K562 (cell line): Measurements from ENCODE around the gene OSGIN1. TPM values are rescaled to one million over a fixed set of nuclear protein-coding genes. Genes with fewer than 3 reads are reported as not detected.

Experiments used
- ATAC-seq: fragments of 200-7000 bp; cut with Tn5 transposase; 3 replicates; pipeline ENCODE4 v1.9.1; 2020; ENCODE audit warnings: moderate library complexity
- BruUV-seq: library from RNA; stranded (reverse); fragments of 400-500 nt; replicated peaks from 2 replicates; lab custom pipeline; 2021; lab: Mats Ljungman, UMichigan
- CTCF ChIA-PET: fragments of 300-600 bp; formaldehyde crosslinking; extraction: SDS; loops from one replicate; lab custom pipeline; 2021; ENCODE audit warnings: low intra/inter-chr PET ratio; lab: Yijun Ruan, JAX
- POLR2A ChIA-PET: fragments of 300-600, 350-650 bp; sonication (Branson Sonifier 250); formaldehyde crosslinking; extraction: SDS; loops from one replicate; lab custom pipeline; 2021; ENCODE audit warnings: antibody characterized with exemption, inconsistent platforms; lab: Yijun Ruan, JAX
- DNase-seq, 4 experiments: peaks; one replicate each; pipeline versions ENCODE4 v3.0.0 to v3.0.0-alpha.2; 2011 to 2018; ENCODE audit warnings: low spot score in 3 of 4, mixed read lengths in 3 of 4; ENCODE audit errors: extremely low read depth in 1 of 4
- FAIRE-seq: peaks from 2 replicates; lab custom pipeline; 2011; peaks lifted over from hg19 to GRCh38; lab: Jason Lieb, UNC
- H2AFZ ChIP-seq: 2 replicates; pipeline ENCODE4 v1.6.0; 2011; ENCODE audit warnings: low read depth, low read length, control low read depth, inconsistent platforms
- H3K27ac ChIP-seq: fragments of 200-600 bp; 3 replicates; pipeline ENCODE4 v1.8.0; 2011; ENCODE audit warnings: low read depth, mild to moderate bottlenecking, control low read depth, inconsistent platforms, low read length, moderate library complexity, mixed read lengths; ENCODE audit errors: extremely low read depth
- H3K27me3 ChIP-seq, 2 experiments: fragments of 300-600 bp in 1 of 2; 2 replicates in 1 of 2; 3 replicates in 1 of 2; pipeline versions ENCODE4 v1.6.0 to v1.8.0; 2011; ENCODE audit warnings: inconsistent platforms in 2 of 2, low read length in 2 of 2, mild to moderate bottlenecking in 1 of 2, mixed read lengths in 1 of 2, moderate library complexity in 1 of 2; ENCODE audit not compliant: control insufficient read depth in 2 of 2, insufficient read depth in 2 of 2
- H3K36me3 ChIP-seq: fragments of 300-600 bp; 3 replicates; pipeline ENCODE4 v1.8.0; 2011; ENCODE audit warnings: mild to moderate bottlenecking, low read length, inconsistent platforms; ENCODE audit not compliant: control insufficient read depth, insufficient read depth
- H3K4me1 ChIP-seq, 2 experiments: fragments of 200-600 bp in 1 of 2; replicated peaks in 1 of 2; 2 replicates in 1 of 2; 3 replicates in 1 of 2; pipeline versions ENCODE4 v1.5.1 to v1.8.0; 2011; ENCODE audit warnings: inconsistent platforms in 2 of 2, low read length in 2 of 2, mild to moderate bottlenecking in 1 of 2, mixed read lengths in 1 of 2, moderate library complexity in 1 of 2; ENCODE audit not compliant: control insufficient read depth in 2 of 2, insufficient read depth in 2 of 2
- H3K4me2 ChIP-seq: 2 replicates; pipeline ENCODE4 v1.6.1; 2011; ENCODE audit warnings: low read length, control low read depth, inconsistent platforms, mixed read lengths; ENCODE audit not compliant: insufficient read depth
- H3K4me3 ChIP-seq: fragments of 200-600 bp; sonication (generic), shearing (Covaris generic); 2 replicates; pipeline ENCODE4 v1.5.1; 2016; ENCODE audit warnings: control low read depth, inconsistent platforms
- H3K79me2 ChIP-seq: fragments of 200-600 bp; 3 replicates; pipeline ENCODE4 v1.8.0; 2011; ENCODE audit warnings: low read length, inconsistent platforms; ENCODE audit not compliant: control insufficient read depth, insufficient read depth
- H3K9ac ChIP-seq, 2 experiments: 2 replicates each; pipeline versions ENCODE4 v1.6.0 to v1.6.1; 2011; ENCODE audit warnings: low read depth in 2 of 2, low read length in 2 of 2, control low read depth in 1 of 2, inconsistent platforms in 1 of 2, mild to moderate bottlenecking in 1 of 2, mixed read lengths in 1 of 2; ENCODE audit not compliant: insufficient read depth in 1 of 2
- H3K9me1 ChIP-seq: one replicate; pipeline ENCODE4 v1.6.0; 2011; ENCODE audit warnings: inconsistent platforms, mild to moderate bottlenecking, low read length, moderate library complexity; ENCODE audit not compliant: control insufficient read depth, insufficient read depth
- H3K9me3 ChIP-seq: replicated peaks from 2 replicates; pipeline ENCODE4 v1.5.1; 2011; ENCODE audit warnings: low read depth, low read length, inconsistent platforms; ENCODE audit not compliant: control insufficient read depth, insufficient read depth
- H4K20me1 ChIP-seq: replicated peaks from 2 replicates; pipeline ENCODE4 v1.6.1; 2011; ENCODE audit warnings: low read length, inconsistent platforms, mixed read lengths; ENCODE audit not compliant: control insufficient read depth, insufficient read depth
- GTF2E2 ChIP-seq: fragments of 200-800 bp; sonication (Bioruptor generic); IDR thresholded peaks from 2 replicates; pipeline ENCODE4 v1.6.1; 2016; ENCODE audit warnings: missing genetic modification characterization, missing compliant biosample characterization
- HINFP ChIP-seq: fragments of 450-650 bp; conservative IDR thresholded peaks from 2 replicates; pipeline ENCODE4 v1.6.1; 2016; ENCODE audit warnings: missing genetic modification characterization, low read depth, mild to moderate bottlenecking, control low read depth, missing compliant biosample characterization
- WGBS: fragments of 100-300 bp; shearing (Covaris generic); methylation state at CpG from one replicate; pipeline ENCODE4 v1.1.6; 2016; ENCODE audit warnings: low coverage, mixed read lengths; ENCODE audit not compliant: insufficient coverage; ENCODE audit errors: missing lambda C conversion rate; 5-methylcytosine and 5-hydroxymethylcytosine counted together
- in situ Hi-C: fragments of 300-500 bp; cut with MboI; formaldehyde crosslinking; loops from 4 replicates; pipeline ENCODE4 v1.15.0; 2018; ENCODE audit warnings: inconsistent platforms, mixed read lengths
- intact Hi-C: fragments of 100-400 bp; cut with micrococcal nuclease; formaldehyde crosslinking; loops from 2 replicates; pipeline ENCODE4 v1.14.2; 2022
- polyA plus RNA-seq, 8 experiments: library from polyadenylated mRNA; depleted of rRNA in 4 of 8; stranded (reverse) in 5 of 8; unstranded in 3 of 8; fragments of >200 nt; fragmentation: Nextera tagmentation in 2 of 8; fragmentation: Illumina TruSeq in 1 of 8; extraction: Ambion mirVana in 2 of 8; extraction: Trizol in 1 of 8; gene quantifications; 2 replicates each; pipeline versions ENCODE4 v1.2.1 to v1.2.3, GENCODE V29; 2011 to 2014; ENCODE audit warnings: inconsistent platforms in 1 of 8, missing spikeins in 1 of 8
- total RNA-seq, 7 experiments: library from RNA; depleted of rRNA in 6 of 7; stranded (reverse); fragments of >200 nt in 6 of 7; fragmentation: Illumina TruSeq in 2 of 7; extraction: Trizol in 2 of 7; gene quantifications; 2 replicates each; pipeline versions ENCODE4 v1.2.1 to v1.2.3, GENCODE V29; 2011 to 2021; ENCODE audit warnings: low replicate concordance in 1 of 7

Gene OSGIN1
- total and polyA plus RNA-seq, 9 of the 15 experiments (the other 6 are each of a cell fraction or from before 2014, with no cell fraction given): 0.03 to 3.6 (median 1.6) TPM

- intact Hi-C loops (no loop called here), in situ Hi-C loops (loop anchor here (10.0 kb wide), 1 partner anchor 68 kb away; the partner anchor contains the start of gene SLC38A8)
- TF ChIP-seq GTF2E2 (tag): no peak
- no peak for TF ChIP-seq HINFP
- FAIRE-seq: no peak
- Histone ChIP-seq H3K9me3 (peaks cover 4% of the 10 kb centered on the region; the same call in 1 of the 2 replicates), H3K4me2 (no peak overlapping the region), H3K79me2 (no peaks in the 10 kb centered on the region), H4K20me1 (0 out of 2 replicates have a peak, but pooled peaks cover 14% of the 10 kb centered on the region), H2AFZ (no peak overlapping the region), H3K27ac (no peak overlapping the region), H3K9ac (no peak overlapping the region), H3K4me3 (no peak overlapping the region), H3K9me1 (no peaks in the 10 kb centered on the region), H3K36me3 (no peaks in the 10 kb centered on the region), H3K4me1 (peaks cover 0 to 7% of the 10 kb centered on the region in 2 experiments; a peak in 2 of 5 replicates), H3K27me3 (peaks cover 21 to 75% of the 10 kb centered on the region in 2 experiments; a peak in 4 of 5 replicates)
- CTCF ChIA-PET: interaction anchor here (0.6 kb wide), 1 partner anchor 193 kb away, joined by 4 read pairs; no protein-coding TSS in a partner anchor
- WGBS: 2% methylated on average over 6 of the region's 6 CpGs
- no peak for DNase-seq
- POLR2A ChIA-PET: interaction anchor here (0.6 to 1.6 kb wide), 4 partner anchors 12 to 67 kb away, joined by 3 to 6 read pairs (median 4); partner anchors contain the start of gene SLC38A8
- no TSS peak for BruUV-seq
- ATAC-seq: no peak
Measured at GRCh38 chr16:83977056-83977815, 24.2 kb downstream of the OSGIN1 start.
